ENCODE data around the gene COPB1.
A peak's percentile ranks its signal among the peaks of the same experiment; 100 is the strongest.

COPB1 gene

DNA sequence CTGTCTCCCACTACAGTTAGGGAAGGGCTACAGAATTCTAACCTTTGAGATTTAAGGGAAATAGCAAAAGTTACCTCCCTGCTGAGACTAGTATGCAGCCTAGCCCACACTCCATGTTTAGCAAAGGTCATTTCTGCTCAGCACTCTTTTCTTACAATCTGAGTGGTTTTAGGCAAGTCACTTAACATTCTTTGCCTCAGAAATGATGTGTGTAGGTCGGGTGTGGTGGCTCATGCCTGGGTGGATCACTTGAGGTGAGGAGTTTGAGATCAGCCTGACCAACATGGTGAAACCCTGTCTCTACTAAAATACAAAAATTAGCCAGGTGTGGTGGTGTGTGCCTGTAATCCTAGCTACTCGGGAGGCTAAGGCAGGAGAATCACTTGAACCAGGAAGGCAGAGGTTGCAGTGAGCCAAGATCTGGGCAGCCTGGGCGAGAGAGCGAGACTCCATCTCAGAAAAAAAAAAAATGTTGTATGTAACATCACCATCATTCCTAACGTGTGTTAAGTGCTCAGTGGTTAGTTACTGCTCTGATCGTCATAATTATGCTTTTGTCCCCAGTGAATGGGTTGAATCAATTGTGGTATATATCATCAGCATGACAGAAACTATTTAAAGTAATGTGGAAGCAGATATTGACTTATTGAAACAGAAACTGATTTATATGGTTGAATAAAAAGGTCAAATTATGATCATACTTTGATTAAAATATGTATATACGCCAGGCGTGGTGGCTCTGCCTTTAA is 55.0 kb downstream of the COPB1 start:
- FAIRE-seq (no peak), DNase-seq (ENCODE audit: extremely low spot score, insufficient read length, low read depth) (no peak)

DNA sequence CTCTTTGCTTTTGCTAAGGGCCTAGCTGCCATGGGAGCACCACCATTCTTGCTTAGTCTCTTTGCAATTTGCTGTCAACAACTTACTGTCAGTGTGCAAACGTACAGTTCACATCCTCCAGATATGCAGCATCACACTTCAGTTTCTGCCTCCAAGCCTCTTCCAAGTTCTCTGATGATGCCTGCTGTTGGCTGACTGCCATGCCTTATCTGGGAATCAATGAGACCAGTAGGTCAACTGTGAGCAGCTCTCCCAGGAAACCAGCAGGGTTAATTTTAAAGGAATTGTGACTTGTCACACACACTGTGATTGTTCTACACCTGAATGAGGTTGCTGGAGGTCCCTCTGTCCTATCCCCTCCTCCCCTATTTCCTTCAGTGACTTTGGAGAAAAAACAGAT is 56.0 kb downstream of the COPB1 start:
- DNase-seq (ENCODE audit: extremely low spot score, insufficient read length, low read depth): no peak
- no peak for FAIRE-seq

DNA sequence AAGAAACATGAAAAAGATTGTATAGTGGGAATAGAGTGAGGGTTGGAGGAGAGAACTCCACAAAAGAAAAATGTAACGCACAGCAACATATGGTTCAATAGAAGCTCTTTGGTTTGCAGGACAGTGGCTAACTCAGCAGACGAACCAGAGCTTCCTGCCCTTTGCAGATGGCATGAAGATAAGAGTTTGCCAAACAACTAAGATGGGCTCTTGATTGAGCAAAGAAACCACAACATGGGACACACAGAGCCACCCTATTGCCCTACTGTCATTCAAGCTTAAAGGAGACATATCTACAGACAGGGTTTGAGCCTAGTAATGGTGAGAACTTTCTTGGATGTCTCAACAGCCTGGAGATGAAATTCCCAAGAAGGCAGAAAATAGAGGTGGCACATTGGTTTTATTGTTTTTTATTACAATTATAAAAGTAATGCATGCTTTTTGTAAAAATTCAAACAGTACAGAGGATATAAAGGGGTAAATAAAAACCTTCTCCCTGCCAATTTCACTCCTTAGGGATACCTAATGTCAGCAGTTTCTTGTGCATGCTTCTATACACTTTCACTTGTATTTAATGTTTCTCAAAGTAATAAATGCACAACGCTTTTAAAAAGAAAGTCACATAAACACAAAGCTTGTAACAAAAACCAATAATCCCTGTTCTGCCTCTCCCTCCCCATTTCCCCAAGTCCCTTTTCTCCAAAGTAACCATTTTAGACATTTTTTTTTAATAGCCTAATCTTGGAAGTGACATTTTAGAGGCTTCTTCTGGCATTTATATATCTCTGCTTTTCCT is 63.7 kb downstream of the COPB1 start:
- DNase-seq (ENCODE audit: extremely low spot score, insufficient read length, low read depth) (no peak), FAIRE-seq (no peak)

DNA sequence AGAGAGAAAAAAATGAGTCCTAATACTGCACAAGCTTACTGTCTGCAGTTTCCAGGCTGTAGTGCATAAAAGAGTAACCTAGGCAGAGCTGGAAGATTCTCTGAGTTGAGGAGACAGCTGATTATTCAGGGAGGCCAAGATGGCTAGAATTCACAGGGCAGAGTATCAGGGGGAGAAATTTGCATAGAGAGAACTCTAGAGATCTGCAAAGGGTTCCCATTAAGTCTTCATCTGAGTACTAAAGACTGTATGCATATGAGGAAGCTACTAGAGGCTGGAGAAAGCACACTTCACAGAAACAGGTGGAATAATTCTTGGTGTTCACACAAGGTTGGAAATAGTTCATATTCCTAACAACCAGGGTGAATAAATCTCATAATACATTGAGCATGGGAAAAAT is 74.0 kb downstream of the COPB1 start:
- DNase-seq (ENCODE audit: extremely low spot score, insufficient read length, low read depth): no peak
- no peak for FAIRE-seq

DNA sequence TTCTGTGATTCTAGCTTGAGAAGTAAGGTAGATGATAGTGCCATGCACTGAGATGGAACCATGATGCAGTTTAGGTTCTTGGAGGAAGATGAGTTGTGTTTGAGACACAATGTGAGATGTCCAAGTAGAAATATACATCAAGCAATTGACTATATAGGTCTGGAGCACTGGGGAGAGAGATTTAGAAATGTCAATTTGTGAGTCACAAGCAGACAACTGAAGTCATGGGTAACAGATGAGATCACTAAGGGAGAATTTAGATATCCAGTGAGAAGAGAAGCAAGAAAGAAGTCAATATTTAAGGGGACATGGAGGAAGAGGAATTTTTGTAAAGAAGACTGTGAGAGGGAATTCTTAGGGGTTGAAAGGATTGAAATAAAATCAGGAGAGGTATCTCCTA is 75.5 kb downstream of the COPB1 start:
- FAIRE-seq (no peak), DNase-seq (ENCODE audit: extremely low spot score, insufficient read length, low read depth) (no peak)

DNA sequence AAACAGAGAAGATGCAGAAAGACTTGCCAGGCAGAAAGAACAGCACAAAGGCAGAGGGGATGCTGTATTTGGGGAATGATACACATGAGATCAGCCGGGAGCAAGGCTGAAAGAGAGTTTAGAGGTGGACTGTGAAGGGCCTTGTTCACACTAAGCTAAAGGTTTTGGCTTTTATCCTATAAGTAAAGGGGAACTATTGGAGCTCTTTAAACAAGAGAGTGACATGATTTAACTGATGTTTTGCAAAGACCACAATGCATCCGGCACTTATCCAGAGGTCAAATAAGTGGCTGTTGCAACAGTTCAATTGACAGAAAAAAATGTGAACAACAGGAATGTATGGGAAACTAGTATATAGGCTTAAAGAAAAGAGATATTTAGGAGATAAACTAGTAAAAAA is 76.0 kb downstream of the COPB1 start:
- FAIRE-seq: no peak
- DNase-seq (ENCODE audit: extremely low spot score, insufficient read length, low read depth): no peak

DNA sequence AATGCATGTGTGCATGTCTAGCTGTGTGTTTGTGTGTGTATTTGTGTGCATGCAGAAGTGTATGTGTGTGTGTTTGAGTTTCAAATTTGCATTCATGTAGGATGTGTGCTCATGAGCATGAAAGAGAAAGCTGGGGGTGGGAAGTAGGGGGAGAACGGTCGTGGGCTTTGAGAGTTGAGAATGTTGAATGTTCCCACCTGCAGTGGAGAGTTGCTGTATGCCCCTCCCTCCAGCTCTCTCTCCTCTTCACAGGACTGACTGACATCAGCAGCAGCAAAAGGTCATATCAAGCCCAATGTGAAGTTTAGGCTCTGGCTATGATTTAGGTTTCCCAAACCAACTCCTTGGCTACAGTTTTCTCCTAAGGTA is 76.8 kb downstream of the COPB1 start:
- no peak for DNase-seq (ENCODE audit: extremely low spot score, insufficient read length, low read depth)
- no peak for FAIRE-seq

DNA sequence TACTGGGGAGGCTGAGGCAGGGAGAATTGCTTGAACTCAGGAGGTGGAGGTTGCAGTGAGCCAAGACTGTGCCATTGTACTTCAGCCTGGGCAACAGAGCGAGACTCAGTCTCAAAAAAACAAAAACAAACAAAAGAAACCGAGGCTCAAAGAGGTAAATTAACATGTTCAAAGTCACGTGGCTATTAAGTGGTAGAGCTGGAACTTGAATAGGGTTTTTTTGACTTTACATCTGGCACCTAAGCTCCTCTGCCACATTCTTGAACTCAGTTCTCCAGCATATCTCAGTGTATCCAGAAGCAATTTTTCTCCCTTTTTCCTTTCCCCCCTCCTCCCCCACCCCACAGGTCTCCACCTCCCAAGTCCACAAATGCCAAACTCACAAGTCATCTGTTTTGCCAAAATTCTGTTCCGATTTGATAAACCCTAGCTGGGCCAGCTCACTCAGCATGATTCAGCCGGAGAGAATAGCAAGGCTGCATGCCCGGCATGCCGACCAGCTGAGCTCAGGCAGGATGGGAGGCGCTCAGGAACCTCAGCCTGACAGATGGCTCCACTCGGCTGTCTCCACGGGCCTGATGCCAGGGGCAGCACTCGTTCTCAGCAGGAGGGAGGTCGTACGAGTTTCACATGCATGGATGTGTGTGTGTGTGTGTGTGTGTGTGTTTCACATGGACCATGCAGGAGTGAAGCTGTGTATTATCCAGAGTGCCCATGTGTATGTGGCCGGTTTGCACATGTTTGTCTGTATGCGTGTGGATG is 77.4 kb downstream of the COPB1 start:
- DNase-seq (ENCODE audit: extremely low spot score, insufficient read length, low read depth) (no peak), FAIRE-seq (no peak)

DNA sequence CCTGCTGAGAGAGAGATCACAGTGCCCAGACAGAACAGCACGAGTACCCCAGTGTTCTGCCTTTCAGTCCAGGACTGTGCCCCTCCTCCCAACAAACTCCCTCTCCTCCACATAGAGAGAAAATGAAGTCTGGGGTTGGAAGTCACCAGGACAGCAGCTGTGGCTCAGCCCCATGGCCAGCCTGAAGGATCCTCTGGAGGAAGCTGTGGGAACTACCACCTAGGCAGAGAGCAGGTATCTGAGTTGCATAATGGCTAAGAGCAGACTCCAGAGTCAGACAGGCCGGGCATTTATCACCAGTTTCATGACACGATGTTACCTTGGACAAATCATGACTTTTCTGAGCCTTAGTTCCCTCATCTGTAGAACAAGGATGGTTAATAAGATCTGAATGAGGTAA is 79.4 kb downstream of the COPB1 start:
- no peak for DNase-seq (ENCODE audit: extremely low spot score, insufficient read length, low read depth)
- no peak for FAIRE-seq

DNA sequence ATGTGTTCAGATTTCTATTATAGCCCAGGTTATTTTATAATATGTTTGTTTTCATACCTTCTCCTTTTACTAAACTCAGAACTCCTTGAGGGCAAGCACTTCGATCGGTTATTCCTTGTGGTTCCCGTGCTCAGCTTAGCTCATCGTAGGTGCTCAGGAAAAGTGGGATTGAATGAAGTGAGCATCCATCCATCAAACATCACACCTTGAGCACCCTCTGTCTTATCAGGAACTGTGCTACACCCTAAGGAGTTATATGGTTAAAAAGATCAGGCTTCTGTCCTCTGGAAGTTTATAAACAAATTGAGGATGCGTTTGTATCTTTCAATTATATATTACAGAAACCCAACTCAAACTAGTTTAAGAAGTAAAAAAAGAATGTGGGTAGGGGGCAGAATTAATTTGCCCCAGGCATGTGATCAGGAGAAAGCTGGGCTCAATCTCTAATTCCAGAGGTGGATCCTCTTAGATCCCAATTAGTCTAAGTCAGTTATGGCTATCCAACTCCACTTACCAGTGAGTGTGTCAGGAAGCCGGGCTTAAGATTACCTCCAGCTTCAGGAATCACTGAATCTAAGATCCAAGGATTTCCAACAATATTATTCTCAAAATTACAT is 80.7 kb downstream of the COPB1 start:
- FAIRE-seq (no peak), DNase-seq (ENCODE audit: extremely low spot score, insufficient read length, low read depth) (no peak)

DNA sequence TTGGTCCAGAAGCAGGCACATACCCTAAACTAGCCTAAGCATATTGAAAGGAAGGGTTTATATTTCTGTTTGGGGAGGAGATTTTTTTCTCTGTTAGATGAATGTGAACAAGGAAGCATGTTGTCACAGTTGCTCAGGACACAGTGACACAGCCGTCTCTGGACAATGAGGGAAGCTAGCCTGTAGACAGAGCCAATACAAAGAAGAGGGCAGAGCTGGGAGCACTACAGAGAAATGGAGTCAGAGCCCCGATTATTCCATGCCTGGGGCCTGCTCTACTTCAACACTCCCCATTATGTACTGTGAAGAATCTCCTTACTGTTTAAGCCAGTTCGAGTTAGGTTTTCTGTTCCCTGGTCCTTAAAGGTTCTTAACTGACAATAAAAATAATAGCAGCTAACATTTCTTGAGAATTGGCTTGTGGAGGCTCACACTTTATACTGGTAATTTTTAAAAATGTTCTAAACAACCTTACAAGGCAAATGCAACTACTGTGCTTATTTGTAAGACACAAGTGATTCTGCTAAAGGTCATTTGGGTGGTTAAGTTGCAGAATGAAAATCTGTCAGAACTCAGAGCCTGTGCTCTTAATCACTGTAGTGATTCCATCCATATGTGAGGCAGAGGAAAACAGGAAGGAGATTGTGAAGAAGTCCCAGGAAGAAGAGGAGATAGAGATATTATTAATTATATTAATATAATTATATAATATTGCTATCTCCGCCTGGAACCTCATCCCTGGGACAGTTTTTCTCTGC is 81.8 kb downstream of the COPB1 start:
- DNase-seq (ENCODE audit: extremely low spot score, insufficient read length, low read depth): no peak
- no peak for FAIRE-seq

DNA sequence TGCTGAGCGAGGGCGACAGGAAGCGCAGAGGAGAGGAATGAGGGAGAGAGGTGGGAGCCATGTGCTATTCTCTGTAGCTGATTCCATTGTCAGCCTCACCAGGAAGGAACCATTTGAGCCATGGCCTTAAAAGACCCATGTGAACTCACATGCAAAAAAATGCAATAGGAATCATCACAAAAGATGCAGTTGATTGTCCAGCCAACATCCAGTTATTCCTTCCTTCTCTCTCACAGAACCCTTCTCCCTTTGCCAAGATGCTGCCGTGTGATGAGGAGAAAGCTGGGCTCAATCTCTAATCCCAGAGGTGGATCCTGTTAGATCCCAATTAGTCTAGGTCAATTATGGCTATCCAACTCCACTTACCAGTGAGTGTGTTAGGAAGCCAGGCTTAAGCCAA is 82.4 kb downstream of the COPB1 start:
- FAIRE-seq (no peak), DNase-seq (ENCODE audit: extremely low spot score, insufficient read length, low read depth) (no peak)

DNA sequence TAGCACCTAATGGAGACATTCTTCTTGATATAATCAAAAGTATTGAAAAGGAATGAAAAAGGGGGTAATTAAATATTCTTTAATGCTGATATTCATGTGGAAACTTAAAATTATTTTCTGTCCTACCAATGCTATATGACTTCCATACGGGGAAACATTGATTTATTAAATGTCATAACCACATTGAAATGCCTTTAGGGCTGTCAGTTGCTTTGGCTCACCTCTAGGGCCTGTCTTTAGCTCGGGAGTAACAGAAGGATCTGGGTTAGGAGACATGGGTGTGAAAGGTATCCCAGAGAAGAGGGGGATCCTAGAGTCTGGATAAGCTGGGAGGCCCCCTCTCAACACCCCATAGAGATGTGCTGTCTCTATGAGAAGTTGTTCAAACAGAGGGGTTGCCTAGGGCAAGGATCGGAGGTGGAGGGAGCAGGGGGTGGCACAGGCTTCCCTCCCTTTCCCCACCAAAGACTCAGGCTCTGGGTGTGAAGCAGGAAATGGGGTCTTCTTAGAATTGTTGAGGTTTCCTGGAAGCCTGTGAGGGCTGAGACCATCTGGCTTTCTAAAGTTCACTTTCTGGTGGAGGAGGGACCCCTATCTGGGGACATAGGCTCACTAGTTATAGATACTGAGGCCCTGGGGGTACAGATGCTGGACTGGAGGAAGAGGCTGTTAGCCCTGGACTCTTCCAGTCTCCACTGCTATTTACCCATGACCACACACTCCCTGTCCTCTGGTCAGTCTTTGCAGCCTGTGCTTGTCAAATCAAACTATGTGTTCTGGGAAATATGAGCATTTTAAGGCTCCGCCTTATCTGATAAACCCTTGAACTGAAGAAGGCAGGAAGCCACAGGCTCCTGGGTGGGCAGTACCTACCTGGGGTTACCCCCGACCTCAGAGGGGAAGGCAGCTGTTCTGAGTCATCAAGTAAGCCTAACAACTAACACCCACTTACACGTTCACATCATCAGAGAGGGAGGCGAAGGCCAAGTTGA is 84.8 kb downstream of the COPB1 start:
- FAIRE-seq (peak; percentile 82), DNase-seq (ENCODE audit: extremely low spot score, insufficient read length, low read depth) (peak; percentile 14)

DNA sequence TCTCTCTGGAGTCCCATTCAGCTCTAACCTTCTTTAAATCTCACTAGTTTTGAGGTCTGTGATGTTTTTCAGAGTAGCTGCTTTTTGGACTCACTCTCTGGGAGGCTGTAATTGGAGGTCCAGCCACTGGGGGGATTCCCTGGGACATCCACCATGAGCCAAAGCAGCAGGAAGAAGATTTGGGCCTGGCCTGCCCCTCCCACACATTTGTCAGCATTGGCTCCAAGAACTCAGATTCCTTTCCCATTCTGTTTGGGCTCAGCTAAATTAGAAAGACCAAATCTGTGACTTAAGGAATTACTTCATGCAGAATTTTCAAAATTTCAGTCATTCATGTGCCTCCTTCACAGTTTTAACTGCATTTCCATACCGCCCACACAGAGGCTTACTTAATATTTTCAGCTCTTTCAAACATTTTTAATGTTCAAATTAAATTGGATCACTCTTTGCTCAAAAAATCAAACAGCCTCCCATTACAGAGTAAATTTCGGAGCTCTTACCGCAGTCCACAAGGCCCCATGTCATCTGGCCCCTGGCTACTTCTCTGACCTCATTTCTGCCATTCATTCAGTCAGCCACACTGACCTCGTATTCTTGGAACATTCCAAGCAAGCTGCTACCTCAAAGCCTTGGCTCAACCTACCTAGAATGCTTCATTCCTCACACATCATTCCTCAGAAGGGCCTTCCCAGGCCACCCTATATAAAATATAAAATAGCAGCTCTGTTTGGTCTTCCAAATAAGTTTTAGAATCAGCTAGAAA is 86.1 kb downstream of the COPB1 start:
- FAIRE-seq: no peak
- no peak for DNase-seq (ENCODE audit: extremely low spot score, insufficient read length, low read depth)

DNA sequence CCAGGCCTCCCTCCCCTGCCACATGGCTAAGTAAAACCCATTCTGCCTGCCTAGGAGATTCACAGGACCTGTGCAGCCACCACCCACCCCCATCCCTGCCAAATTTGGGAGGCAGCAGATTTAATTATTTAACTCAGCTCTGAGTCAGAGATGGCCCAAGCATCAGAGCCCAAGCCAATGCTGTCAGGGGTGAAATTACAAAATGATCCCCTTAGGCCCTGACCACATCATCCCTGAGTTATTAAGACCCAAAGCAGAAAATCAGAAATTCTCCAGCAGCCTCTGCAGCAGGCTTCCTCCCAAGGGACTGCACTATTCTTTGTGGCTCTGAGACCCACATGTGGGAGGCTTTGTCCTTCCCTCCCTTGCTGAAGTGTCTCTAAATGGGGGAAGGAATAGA is 87.8 kb downstream of the COPB1 start:
- no peak for FAIRE-seq
- DNase-seq (ENCODE audit: extremely low spot score, insufficient read length, low read depth): no peak

DNA sequence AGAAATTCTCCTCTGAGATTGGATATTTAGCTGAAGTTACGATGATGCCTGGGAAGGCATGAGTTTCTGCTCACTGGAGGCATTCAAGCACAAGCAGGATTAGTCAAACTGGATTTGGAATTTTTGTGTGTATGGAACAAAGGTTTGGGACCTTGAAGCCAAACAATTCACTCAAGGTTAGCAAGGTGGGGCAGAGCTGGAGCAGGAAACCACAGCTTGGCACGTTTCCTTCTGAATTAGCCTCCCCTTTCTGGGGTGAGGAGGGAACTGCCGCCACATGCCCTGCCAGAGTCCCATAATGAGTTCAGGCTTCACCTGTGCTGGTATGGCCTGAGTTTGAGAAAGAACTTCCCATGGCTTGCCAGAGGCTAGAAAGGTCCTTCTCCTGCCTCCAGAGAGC is 89.7 kb downstream of the COPB1 start:
- DNase-seq (ENCODE audit: extremely low spot score, insufficient read length, low read depth) (no peak), FAIRE-seq (no peak)

DNA sequence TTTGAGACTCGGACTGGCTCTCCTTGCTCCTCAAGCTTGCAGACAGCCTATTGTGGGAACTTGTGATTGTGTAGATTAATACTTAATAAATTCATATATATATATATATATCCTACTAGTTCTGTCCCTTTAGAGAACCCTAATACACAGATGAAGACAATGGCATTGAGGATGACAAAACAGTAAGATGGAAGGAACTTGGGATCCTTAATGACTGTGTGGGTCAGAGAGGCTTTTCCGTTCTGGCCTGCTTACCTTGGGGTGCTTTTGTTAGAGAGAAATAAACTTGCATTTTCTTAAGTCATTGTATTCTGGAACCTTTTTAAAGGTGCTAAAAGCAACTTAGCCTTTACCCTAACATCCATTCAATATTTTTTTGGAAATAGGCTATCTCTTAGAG is 91.0 kb downstream of the COPB1 start:
- FAIRE-seq (no peak), DNase-seq (ENCODE audit: extremely low spot score, insufficient read length, low read depth) (no peak)
